Esophagus squamous epithelium (tissue), 4 donors: ENCODE measurements around the gene MSMO1.

Experiments
- POLR2A ChIP-seq, 4 donors: fragments of 450-650 bp; IDR thresholded peaks; one replicate each; pipeline ENCODE4 v1.6.1; 2017; ENCODE audit warnings: antibody characterized with exemption in 4 of 4, mild to moderate bottlenecking in 4 of 4, moderate library complexity in 3 of 4
- TF ChIP-seq, protein P1 (sequence below), 6 experiments: fragments of 450-650 bp in 4 of 6; fragments of 200-600 bp in 2 of 6; sonication (generic) in 2 of 6; IDR thresholded peaks; one replicate each; pipeline ENCODE4 v1.5.1; 2016 to 2019; ENCODE audit warnings: antibody characterized with exemption in 6 of 6, mild to moderate bottlenecking in 4 of 6, moderate library complexity in 4 of 6

DNA sequence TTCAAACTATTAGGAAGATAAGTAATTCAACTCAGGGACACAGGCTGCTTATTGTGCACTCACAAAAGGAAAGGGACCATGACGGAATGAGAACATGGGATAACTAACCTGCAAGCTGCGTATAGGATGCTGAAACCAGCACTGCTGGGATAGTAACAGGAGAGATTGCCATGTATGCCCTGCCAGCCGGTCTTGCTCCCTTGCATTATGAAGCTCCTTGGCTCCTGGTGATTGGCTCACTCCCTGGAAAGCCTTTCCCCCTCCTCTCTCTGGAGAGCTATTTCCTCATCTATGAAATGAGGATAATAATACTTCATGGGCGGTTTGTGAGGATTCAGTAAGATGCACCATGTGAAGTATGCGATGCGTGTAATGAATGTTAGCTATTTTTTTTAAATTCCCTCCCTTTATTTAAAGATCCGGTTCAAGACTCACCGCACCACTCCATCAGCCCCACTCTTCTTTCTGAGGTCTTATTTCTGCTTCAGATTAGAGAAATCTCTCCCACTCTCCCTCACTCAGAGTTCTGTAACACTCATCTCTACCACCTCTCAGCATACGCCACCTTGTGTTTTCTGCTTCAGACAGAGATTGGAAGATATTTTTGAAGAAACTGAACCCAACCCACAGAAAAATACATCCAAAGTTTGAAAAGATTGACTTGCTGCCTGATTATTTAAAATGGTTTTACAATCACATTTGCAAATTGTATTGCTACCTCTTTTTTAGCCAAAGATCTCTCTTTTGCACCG lies 18.4 kb downstream of the MSMO1 start:
- no peak for TF ChIP-seq POLR2A (IDR thresholded peaks at IDR 0.05)
- TF ChIP-seq, protein P1, sequence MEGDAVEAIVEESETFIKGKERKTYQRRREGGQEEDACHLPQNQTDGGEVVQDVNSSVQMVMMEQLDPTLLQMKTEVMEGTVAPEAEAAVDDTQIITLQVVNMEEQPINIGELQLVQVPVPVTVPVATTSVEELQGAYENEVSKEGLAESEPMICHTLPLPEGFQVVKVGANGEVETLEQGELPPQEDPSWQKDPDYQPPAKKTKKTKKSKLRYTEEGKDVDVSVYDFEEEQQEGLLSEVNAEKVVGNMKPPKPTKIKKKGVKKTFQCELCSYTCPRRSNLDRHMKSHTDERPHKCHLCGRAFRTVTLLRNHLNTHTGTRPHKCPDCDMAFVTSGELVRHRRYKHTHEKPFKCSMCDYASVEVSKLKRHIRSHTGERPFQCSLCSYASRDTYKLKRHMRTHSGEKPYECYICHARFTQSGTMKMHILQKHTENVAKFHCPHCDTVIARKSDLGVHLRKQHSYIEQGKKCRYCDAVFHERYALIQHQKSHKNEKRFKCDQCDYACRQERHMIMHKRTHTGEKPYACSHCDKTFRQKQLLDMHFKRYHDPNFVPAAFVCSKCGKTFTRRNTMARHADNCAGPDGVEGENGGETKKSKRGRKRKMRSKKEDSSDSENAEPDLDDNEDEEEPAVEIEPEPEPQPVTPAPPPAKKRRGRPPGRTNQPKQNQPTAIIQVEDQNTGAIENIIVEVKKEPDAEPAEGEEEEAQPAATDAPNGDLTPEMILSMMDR (IDR thresholded peaks at IDR 0.05) = no peak
